ES-I3 (cell line): ENCODE data around the gene HOXD11.

Experiments
- H3K36me3 ChIP-seq: 2 replicates; pipeline ENCODE4 v1.6.1; 2013; ENCODE audit warnings: mild to moderate bottlenecking, low read length, control low read depth, moderate library complexity; ENCODE audit not compliant: insufficient read depth
- H3K4me1 ChIP-seq: 2 replicates; pipeline ENCODE4 v1.6.1; 2013; ENCODE audit warnings: mild to moderate bottlenecking, control low read depth, low read length; ENCODE audit not compliant: insufficient read depth
- H3K9ac ChIP-seq: 2 replicates; pipeline ENCODE4 v1.6.1; 2013; ENCODE audit warnings: low read depth, mild to moderate bottlenecking, low read length, moderate library complexity
- H3K9me3 ChIP-seq: 2 replicates; pipeline ENCODE4 v1.6.1; 2013; ENCODE audit warnings: mild to moderate bottlenecking, low read length, moderate library complexity; ENCODE audit not compliant: control insufficient read depth, insufficient read depth

Gene HOXD11

GRCh38 chr2:176131848-176132158 is 24.7 kb downstream of the HOXD11 start:
- Histone ChIP-seq H3K36me3 (no peaks in the 10 kb centered on the region), H3K9ac (no peak overlapping the region), H3K4me1 (0 out of 2 replicates have a peak, but pooled peaks cover 3% of the 10 kb centered on the region), H3K9me3 (no peaks in the 10 kb centered on the region; the same call in 1 of the 2 replicates)

GRCh38 chr2:176132205-176133171 is 25.4 kb downstream of the HOXD11 start:
- Histone ChIP-seq H3K4me1 (0 out of 2 replicates have a peak, but pooled peaks cover 3% of the 10 kb centered on the region), H3K36me3 (no peaks in the 10 kb centered on the region), H3K9me3 (no peaks in the 10 kb centered on the region; the same call in 1 of the 2 replicates), H3K9ac (no peak overlapping the region)

GRCh38 chr2:176133389-176133788 is 26.3 kb downstream of the HOXD11 start:
- Histone ChIP-seq H3K9me3 (no peaks in the 10 kb centered on the region; the same call in 1 of the 2 replicates), H3K9ac (no peak overlapping the region), H3K4me1 (0 out of 2 replicates have a peak, but pooled peaks cover 3% of the 10 kb centered on the region), H3K36me3 (no peaks in the 10 kb centered on the region)

GRCh38 chr2:176134035-176134434 is 27.0 kb downstream of the HOXD11 start:
- Histone ChIP-seq H3K36me3 (no peaks in the 10 kb centered on the region), H3K9ac (no peak overlapping the region), H3K9me3 (no peaks in the 10 kb centered on the region; the same call in 1 of the 2 replicates), H3K4me1 (0 out of 2 replicates have a peak, but pooled peaks cover 3% of the 10 kb centered on the region)

GRCh38 chr2:176135035-176135440 is 28.0 kb downstream of the HOXD11 start:
- H3K4me1 ChIP-seq = 0 out of 2 replicates have a peak, but pooled peaks cover 3% of the 10 kb centered on the region

GRCh38 chr2:176136374-176137251 is 29.5 kb downstream of the HOXD11 start:
- Histone ChIP-seq H3K36me3 (no peaks in the 10 kb centered on the region), H3K4me1 (0 out of 2 replicates have a peak, but pooled peaks cover 3% of the 10 kb centered on the region), H3K9ac (peak overlapping the region; percentile 66), H3K9me3 (no peaks in the 10 kb centered on the region; the same call in 1 of the 2 replicates)

More at GRCh38 chr2:176135035-176135440, 28.0 kb downstream of the HOXD11 start:
- no peaks in the 10 kb centered on the region; the same call in 1 of the 2 replicates for H3K9me3 ChIP-seq
- no peaks in the 10 kb centered on the region for H3K36me3 ChIP-seq
- H3K9ac ChIP-seq = no peak overlapping the region

GRCh38 chr2:176137252-176137580 is 30.1 kb downstream of the HOXD11 start:
- Histone ChIP-seq H3K9ac (no peak overlapping the region; the same call in 1 of the 2 replicates), H3K9me3 (no peaks in the 10 kb centered on the region; the same call in 1 of the 2 replicates), H3K36me3 (no peaks in the 10 kb centered on the region), H3K4me1 (0 out of 2 replicates have a peak, but pooled peaks cover 2% of the 10 kb centered on the region)

- no peaks in the 10 kb centered on the region; the same call in 1 of the 2 replicates for H3K9me3 ChIP-seq
- H3K9ac ChIP-seq = no peak overlapping the region
- no peaks in the 10 kb centered on the region for H3K36me3 ChIP-seq
- H3K4me1 ChIP-seq = no peaks in the 10 kb centered on the region
These were observed 30.8 kb downstream of the HOXD11 start for GRCh38 chr2:176137906-176138305.

- no peaks in the 10 kb centered on the region; the same call in 1 of the 2 replicates for H3K9me3 ChIP-seq
- H3K9ac ChIP-seq = no peak overlapping the region
- H3K36me3 ChIP-seq = no peaks in the 10 kb centered on the region
- no peaks in the 10 kb centered on the region for H3K4me1 ChIP-seq
These were observed 31.4 kb downstream of the HOXD11 start for GRCh38 chr2:176138526-176138922.

GRCh38 chr2:176138923-176139660 is 32.0 kb downstream of the HOXD11 start:
- Histone ChIP-seq H3K9ac (no peak overlapping the region), H3K9me3 (no peaks in the 10 kb centered on the region; the same call in 1 of the 2 replicates), H3K4me1 (no peaks in the 10 kb centered on the region), H3K36me3 (no peaks in the 10 kb centered on the region)

GRCh38 chr2:176139661-176140512 is 32.8 kb downstream of the HOXD11 start:
- Histone ChIP-seq H3K4me1 (no peaks in the 10 kb centered on the region), H3K36me3 (no peaks in the 10 kb centered on the region), H3K9ac (peak overlapping the region; percentile 60; the same call in 1 of the 2 replicates), H3K9me3 (no peaks in the 10 kb centered on the region; the same call in 1 of the 2 replicates)

- Histone ChIP-seq H3K36me3 (no peaks in the 10 kb centered on the region), H3K9me3 (no peaks in the 10 kb centered on the region), H3K9ac (peak overlapping the region; percentile 60; the same call in 1 of the 2 replicates), H3K4me1 (no peaks in the 10 kb centered on the region)
These were observed 33.6 kb downstream of the HOXD11 start for GRCh38 chr2:176140513-176141317.
